Measurements from ENCODE around the gene SPATA12.
A peak's percentile ranks its signal among the peaks of the same experiment; 100 is the strongest.
"Not testable (repeated sequence)": the region's sequence is repeated elsewhere in the genome, so short reads cannot be mapped to it uniquely, and the experiment has no call there.

Gene SPATA12

DNA sequence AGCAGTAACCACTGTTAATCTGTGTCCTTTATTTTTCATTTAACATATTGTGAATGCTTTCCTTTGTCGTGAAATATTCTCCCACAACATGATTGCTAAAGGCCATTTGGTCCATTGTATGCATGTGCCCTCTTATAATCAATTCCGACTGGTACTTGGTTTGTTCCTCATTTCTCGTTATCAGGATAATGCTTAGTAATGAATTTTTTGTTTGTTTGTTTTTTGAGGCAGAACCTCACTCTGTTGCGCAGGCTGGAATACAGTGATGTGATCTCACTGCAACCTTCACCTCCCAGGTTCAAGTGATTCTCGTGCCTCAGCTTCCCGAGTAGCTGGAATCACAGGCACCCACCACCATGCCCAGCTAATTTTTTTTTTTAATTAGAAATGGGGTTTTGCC is 22.0 kb downstream of the SPATA12 start:
- DNase-seq (ENCODE audit: low read depth in 2 of 2): no peak

DNA sequence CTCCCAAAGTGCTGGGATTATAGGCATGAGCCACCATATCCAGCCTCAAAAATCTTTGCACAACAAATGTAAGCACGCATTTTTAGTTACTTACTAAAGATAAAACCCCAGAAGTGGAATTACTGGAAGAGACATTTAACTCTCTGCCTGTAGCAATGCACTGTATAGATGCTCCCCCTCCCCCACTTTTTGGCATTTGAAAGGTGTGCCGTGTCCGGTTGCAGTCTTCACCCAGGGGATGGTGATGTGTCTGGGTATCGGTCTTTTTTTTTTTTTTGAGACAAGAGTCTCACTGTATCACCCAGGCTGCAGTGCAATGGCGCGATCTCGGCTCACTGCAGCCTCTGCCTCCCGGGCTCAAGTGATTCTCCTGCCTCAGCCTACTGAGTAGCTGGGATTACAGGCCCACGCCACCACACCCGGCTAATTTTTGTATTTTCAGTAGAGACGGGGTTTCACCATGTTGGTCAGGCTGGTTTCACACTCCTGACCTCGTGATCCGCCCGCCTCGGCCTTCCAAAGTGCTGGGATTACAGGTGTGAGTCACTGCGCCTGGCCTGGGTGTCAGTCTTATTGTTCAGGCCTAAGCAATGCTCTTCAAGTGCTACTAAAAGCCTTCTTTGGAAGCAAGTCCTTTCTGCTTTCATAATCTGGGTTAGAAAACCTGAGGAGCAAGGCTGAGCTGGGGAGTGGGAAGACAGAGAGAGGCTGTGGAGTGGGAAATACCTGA is 23.0 kb downstream of the SPATA12 start:
- not testable (repeated sequence) for DNase-seq (ENCODE audit: low read depth in 2 of 2)

DNA sequence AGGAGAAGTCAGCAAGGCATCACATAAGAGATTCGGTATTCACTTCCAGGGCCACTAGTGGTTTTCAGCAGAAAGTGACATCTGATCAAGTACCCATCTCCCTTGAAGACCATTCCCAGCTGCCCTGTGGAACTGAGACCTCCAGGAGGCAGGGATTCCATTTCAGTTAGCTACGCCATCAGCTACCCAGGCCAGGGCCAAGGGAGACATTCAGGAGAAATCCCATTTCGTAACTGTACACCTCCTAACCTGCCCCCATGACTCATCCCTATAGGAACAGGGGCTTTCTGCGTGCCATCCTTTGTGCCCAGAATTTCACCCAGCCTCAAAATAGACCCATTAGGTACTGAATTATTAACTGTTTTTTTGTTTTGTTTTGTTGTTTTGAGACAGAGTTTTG is 24.7 kb downstream of the SPATA12 start:
- no peak for DNase-seq (ENCODE audit: low read depth in 2 of 2)

DNA sequence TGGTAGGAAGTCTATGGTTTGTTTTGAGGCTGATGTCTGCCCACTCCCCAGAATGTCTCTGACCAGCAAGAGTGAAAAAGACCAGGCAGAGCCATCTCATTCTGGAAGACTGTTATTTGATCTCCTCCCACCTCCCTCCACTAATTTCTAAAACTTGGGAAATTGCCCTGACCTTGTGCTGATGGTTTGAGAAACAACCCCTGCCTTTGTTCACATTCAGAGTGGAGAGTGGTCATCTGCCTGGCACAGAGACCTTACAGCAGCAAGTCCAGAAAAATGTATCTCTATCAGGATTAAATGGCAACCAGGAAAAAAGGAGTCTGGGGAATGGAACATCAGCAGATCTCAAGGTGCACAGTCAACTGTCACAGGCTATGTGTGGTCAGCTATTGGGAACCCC is 25.7 kb downstream of the SPATA12 start:
- DNase-seq (ENCODE audit: low read depth in 2 of 2): no peak

DNA sequence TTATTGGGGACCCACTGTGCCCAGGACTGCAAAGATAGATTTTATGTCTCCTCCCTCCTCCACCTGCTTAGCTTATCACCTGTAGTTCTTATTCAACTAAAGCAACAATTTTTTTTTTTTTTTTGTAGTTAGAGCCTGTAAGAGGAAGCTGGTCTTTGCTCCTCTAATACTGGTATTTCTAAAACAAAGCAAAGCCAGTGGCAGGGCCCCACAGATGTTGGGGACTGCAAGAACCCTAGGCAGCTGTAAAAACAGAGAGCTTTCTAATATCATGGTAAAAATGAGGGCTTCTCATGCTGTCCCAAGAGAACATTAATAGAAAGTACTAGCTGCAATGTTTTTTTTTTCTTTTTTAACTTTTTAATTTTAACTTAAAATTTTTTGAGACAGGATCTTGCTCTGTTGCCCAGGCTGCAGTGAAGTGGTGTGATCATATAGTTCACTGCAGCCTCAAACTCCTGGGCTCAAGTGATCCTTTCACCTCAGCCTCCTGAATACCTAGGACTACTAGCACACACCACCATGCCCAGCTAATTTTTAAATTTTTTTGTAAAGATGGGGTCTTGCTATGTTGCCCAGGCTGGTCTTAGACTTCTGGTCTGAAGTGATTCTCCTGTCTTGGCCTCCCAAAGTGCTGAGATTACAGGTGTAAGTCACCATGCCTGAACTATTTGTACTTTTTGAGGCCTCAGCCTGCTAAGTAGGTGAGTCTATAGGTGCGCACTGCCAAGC is 27.1 kb downstream of the SPATA12 start:
- no peak for DNase-seq (ENCODE audit: low read depth in 2 of 2)

DNA sequence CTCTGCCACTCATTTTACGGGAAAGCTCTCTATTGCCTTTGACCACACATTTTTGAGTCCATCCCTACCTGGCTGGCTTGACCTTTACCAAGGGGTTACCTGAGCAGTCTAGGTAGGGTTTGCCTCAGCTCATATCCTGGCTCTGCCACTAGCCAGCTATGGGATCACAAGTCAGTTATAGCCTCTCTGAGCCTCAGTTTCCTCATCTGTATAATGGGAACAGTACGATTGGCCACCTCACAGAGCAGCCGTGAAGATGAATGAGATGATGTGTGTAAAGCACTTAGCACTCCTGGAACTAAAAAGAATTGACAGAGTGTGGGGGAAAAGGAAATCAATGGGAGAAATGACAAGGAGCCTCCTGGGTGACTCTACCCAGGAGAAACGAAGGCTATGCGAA is 28.0 kb downstream of the SPATA12 start:
- no peak for DNase-seq (ENCODE audit: low read depth in 2 of 2)

DNA sequence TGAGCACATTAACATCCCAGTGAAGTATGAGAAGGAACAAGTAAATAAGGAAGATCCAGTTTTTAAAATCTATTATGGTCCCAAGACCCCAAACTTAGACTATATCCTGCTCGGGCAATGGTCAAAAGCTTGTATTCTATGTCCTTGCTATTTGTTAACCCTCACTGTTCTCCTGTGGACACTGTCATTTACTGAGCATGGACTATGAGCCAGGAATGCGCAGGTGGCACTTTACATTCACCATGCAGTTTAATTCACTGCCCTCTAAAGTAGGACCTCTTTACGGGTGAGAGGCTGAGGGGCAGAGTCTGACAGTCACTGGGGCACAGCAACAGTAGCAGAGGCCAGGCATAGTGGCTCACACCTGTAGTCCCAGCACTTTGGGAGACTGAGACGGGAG is 28.6 kb downstream of the SPATA12 start:
- no peak for DNase-seq (ENCODE audit: low read depth in 2 of 2)

DNA sequence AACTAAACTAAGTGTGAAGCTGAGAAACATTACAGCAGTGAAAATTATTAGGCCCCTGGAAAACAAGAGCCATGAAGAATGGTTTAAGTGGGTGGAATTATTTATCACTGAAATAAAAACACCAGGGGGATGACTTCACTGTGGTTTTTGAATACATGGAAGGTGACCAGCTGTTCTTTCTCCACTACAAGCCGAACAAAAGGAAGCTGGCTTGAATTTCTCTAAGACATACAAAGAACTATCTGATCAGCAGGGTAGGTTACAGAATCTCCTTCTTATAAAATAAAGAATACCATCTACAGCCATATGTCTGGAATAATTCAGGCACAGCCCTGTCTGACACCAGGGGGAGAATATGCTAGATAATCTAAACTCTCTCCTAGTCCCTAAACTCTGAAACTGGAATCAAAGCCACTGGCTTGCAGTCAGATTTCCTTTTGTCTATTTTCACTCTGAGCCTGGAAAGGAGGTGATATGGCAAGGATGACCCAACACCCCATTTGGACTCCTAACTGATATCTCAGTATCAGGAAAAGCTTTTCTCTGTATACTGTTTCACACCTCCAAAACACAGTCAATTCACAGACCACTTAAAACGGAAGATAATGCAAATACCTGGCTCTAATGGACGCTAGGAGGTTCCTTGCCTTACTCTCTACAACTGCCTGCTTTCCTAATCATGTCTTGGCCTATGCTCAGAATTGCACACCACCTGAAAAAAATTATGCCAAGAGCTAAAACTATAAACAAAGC is 31.2 kb downstream of the SPATA12 start:
- DNase-seq (ENCODE audit: low read depth in 2 of 2): no peak

DNA sequence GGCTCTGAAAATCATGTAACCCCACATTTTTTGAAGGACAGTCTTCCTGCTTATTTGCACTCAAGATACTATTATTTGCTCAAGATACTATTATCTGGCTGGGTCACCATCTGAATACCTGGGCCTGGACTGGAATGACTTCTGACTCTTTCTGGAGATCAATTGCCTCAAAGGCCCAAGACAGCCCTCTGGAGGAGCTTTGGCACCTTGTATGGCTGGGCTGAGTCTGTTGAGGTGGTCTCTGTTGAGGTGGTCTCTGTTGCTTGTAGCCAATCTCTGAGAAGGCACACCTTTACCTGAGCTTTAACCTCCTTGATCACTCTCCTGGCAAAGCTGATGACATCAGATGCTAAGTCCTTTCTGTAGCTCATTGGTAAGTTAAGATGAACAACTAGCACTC is 33.0 kb downstream of the SPATA12 start:
- DNase-seq (ENCODE audit: low read depth in 2 of 2): no peak

DNA sequence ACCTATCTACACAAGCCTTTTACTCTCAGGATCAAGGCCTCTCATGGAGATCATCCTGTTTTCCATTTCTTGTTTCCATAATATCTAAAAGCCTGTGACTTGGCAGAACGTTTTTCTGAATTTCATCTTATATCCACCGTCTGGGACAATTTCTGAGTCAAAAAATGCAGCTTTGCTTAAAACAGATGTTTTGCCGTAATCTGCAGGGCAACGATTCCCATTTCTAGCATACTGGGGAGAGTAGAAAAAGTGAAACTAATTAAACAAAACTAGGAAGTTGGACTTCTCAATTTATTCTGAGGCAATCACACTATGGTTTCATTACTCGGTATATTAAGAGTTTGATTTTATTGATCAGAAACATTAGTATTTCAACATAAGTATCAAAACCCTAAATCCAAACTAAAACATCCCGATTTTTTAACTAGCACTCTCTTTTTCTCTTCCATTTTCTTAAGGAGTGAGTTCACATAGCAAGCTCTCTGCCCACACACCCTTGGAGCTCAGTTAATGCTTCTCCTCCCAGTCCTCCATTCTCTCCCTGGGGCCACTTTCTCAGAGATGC is 33.6 kb downstream of the SPATA12 start:
- DNase-seq (ENCODE audit: low read depth in 2 of 2): no peak

DNA sequence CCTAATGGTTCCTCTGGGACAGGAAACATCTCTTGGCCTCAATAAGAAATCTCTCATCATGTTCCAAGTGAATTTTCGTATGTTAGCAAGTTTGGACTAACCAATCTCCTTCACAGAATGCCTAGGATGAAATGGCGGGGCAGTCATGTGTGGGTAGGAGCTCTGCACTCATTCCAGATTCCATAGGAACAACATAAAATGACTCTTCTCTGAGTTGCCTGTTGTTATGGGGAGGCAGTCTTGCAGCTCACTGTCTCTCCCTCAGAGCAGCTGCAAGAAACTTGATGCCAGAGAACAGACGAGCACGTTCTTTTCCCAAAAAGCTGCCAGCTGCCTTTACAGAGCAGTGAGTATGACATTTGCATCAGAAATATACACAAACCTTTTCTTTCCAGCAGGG is 34.1 kb downstream of the SPATA12 start:
- no peak for DNase-seq (ENCODE audit: low read depth in 2 of 2)

DNA sequence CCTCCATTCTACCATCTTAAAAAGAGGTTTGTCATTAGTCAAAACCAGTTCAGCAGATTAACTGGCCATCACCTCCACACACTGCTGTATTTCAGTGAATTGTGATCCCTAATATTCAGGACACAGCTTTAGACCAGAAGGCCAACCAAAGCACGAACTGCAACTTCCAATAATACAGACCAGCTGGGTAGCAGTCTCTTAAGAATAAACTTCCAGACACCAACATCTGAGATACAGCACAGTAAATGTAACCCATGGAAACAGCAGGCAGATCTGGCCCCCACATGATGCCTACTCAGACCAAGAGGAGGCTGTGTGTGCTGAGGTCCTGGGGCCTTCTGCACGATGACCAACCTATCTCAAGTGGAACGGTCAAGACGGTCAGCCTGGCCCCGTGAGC is 34.9 kb downstream of the SPATA12 start:
- no peak for DNase-seq (ENCODE audit: low read depth in 2 of 2)

DNA sequence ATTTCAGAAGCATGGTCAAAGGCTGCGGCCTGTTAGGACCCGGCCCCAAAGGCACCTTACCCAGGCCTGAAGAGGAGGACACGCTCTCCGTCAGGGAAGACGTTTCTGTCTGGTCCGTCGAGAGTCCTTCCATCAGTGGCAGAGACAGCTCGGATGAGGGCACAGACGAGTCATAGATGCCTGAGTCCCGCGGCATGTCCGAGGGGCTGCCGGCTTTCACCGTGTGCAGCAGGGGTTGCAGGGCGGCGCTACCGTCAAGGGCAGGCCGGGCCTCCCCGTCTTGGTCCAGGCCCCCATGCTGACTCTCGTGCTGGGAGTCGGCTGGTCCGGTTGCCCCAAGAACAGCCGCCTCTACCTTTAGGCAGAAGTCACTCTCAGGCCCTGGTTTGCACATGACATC is 37.1 kb downstream of the SPATA12 start:
- no peak for DNase-seq (ENCODE audit: low read depth in 2 of 2)

DNA sequence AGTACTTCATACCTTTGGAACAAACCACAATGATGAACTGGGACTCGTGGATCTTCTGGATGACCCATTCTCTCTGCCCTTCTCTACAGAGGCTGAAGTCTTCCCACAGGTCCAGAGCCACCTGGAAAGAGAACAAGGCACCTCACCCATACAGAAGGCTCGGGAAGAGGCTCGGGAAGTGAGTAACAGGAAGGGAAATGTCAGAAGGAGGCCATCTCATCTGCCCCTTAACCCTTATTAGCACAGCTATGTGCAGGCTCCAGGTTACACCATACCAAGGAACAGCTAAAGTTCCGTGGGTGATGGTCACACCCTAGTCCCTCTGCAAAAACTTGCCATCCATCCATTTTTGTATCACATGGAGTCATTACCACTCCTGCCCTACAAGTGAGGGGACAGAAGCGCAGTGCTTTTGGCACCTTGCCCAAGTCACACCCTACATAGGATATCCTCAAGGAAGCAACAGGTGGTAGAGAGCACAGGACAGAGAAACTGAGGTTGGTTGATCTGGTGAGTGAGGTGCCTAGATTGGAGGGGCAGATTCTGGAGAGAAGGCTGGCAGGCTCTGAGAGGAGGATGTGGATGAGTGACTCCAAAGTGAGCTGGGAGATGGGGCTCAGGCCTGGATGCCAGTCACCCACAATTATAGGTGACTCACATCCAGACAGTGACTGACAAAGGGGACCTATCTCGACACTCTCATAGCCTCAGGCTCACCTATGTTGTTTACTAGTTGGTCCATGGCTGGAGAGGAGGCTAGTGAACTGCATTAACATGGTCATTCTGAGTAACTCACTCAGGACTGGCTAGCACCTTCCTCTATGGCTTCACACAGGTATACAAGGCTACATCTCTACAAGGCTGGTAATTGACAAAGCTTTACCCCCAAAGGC is 38.2 kb downstream of the SPATA12 start:
- no peak for DNase-seq (ENCODE audit: low read depth in 2 of 2)

DNA sequence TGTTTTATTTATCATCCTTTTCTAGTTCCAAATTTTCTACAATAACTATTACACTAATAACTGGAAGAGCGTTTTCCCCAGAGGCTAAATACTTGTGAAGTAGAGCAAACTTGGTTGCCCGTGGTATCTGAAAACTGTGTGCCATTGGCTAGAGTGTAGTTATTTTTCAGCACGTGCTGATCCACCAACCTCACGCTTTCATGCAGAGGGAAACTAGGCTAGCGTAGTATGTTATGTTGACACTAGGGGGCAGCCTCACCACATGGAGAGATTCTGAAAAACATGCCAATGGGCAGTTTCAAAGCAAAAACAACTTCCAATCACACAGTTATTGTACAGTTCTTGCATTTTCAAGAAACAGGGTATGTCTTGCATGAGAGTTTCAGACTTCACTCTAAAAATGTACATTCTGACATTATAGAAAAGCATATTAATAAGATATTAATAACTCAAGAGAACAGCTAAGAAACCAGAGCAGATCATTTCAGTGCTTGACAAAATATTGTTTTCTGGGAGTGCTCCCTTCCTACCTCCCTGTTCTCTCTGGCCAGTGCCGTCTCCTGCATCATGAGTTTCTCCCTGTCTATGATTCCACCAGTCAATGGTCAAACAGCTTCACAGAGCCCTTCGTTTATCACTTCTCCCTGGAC is 39.7 kb downstream of the SPATA12 start:
- DNase-seq (ENCODE audit: low read depth in 2 of 2): peak; percentile 22 to 59

DNA sequence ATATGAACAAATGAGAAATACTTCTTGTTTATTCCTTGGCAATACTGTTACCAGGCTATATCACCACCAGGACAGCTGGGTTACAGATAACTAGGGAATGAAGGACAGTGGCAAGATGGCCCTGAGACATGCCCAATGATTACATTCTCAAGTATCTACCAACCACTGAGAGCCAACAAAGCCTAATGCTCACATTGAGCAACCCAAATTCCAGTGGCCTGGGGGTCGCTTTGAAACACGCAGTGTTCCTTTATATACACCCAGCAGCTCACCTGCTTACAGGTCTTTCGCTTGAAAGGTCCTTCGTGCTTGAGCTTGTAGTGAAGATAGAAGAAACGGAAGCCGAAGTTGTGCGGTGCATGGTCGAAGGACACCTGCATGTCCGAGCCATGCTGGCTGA is 45.1 kb downstream of the SPATA12 start:
- no peak for DNase-seq (ENCODE audit: low read depth in 2 of 2)

DNA sequence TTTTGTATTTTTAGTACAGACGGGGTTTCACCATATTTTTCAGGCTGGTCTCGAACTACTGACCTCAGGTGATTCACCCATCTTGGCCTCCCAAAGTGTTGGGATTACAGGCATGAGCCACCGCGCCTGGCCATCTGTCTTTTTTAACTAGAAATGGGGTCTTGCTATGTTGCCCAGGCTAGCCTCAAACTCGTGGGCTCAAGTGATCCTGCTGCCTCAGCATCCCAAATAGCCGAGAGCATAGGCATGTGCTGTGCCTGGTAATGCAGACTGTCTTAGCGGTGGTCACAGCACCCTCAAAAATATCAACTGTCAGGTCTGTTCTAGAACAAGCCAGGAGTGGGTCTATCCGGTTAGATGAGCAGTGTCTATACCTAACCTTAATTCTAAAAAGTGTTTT is 48.2 kb downstream of the SPATA12 start:
- no peak for DNase-seq (ENCODE audit: low read depth in 2 of 2)

DNA sequence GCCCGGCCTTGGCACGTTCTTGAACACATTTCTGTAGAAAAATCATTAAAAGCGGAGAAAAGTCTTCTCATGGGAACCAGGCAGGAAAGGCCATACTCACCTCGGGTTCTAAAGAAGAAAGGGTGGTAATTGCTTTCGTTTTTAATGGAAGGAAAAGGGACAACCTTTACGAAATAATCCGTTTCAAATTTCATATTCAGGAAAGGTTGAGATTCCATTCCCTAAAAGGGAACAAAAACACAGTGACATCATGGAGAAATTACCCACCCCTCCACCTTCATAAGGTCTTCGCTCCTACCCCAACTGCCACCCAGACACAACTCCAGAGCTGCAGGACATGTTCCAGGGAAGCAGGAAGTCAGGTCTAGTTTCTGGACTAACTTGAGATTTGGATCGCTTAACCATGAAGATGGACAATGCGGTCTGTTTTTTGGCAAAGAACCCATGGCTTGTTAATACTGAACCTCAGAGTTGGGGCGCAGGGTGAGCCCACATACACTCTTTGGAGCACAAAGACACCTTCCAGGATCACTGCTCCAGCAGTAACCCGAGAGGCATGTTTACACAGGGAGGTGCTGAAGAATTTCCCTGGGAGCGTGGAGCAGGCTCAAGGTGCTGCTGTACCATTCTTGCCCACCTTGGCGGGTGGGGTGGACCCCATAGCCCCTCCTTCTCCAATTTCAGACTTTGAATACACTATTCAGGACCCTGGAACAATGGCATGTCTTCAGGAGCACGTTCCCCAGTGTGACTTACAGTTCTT is 49.2 kb downstream of the SPATA12 start:
- no peak for DNase-seq (ENCODE audit: low read depth in 2 of 2)

DNA sequence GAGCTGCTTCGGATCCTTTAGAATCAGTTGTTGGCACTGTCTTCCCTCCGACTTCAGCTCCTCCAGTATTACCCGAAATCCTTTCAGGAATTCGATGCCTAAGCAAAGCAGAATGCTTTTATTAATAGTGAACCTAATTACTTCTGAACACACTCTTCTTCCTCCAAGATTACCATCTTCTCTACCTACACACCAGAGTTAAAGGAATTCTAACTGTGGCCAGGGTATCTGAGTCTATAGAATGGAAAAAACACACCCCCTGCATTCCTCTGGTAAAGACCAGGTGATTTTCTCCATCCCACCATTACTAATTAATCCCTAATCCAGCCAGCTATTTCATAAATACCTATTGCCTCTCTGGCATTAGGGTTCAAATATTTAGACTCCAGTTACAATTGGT is 49.8 kb downstream of the SPATA12 start:
- DNase-seq (ENCODE audit: low read depth in 2 of 2): no peak

DNA sequence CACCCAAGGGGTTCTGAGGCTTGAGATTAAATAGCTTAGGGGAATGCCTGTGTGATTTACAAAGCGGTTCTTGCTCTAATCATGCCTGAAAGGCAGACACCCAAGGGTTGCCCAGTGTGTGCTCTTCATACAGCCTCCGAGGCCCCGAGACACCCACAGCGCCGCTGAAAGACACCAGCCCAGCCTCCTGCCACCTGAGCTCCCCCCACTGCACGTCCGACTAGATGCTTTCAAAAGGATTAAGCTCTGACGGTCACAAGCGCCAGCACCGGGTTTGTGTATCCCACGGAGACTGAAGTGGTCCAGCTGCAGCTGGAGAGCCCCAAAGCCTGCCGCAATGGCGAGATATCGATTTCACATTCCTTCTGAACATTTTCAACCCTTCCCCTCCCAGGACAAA is 50.3 kb downstream of the SPATA12 start:
- DNase-seq (ENCODE audit: low read depth in 2 of 2): no peak

Measured in stimulated activated CD4-positive, alpha-beta T cell treated with anti-CD3 and anti-CD28 coated beads, Interleukin-12 subunit alpha, Interleukin-12 subunit beta, amount 100 ng/mL, for 24 hours (primary cell).